ENCODE measurements around the gene DLAT.

DNA sequence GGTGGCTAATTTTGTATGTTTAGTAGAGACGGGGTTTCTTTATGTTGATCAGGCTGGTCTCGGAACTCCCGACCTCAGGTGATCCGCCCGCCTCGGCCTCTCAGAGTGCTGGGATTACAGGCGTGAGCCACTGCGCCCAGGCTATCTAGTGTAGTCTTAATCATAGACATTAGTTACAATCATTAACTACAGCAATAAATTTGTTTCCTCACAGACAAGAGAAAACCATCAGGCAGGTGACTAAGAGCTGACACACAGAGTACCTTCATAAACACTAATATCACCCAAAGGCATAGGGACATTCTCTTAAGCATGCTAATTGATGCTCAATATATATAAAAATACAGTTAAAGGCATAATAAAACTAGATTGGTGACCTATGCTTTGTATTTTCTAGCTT is 80.9 kb downstream of the DLAT start:
- TF ChIP-seq, protein P1, sequence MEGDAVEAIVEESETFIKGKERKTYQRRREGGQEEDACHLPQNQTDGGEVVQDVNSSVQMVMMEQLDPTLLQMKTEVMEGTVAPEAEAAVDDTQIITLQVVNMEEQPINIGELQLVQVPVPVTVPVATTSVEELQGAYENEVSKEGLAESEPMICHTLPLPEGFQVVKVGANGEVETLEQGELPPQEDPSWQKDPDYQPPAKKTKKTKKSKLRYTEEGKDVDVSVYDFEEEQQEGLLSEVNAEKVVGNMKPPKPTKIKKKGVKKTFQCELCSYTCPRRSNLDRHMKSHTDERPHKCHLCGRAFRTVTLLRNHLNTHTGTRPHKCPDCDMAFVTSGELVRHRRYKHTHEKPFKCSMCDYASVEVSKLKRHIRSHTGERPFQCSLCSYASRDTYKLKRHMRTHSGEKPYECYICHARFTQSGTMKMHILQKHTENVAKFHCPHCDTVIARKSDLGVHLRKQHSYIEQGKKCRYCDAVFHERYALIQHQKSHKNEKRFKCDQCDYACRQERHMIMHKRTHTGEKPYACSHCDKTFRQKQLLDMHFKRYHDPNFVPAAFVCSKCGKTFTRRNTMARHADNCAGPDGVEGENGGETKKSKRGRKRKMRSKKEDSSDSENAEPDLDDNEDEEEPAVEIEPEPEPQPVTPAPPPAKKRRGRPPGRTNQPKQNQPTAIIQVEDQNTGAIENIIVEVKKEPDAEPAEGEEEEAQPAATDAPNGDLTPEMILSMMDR (IDR thresholded peaks at IDR 0.05) = no peak
- no peak for TF ChIP-seq POLR2A (IDR thresholded peaks at IDR 0.05)
